CD4-positive, alpha-beta T cell treated with Interleukin-1 beta for 1 hour (primary cell): ENCODE results near the gene PRR5L.
A peak's percentile ranks its signal among the peaks of the same experiment; 100 is the strongest.

ENCODE experiments used
- DNase-seq, 2 donors: peaks; one replicate each; pipeline ENCODE4 v3.0.0-alpha.2; 2020 to 2022

PRR5L gene, protein sequence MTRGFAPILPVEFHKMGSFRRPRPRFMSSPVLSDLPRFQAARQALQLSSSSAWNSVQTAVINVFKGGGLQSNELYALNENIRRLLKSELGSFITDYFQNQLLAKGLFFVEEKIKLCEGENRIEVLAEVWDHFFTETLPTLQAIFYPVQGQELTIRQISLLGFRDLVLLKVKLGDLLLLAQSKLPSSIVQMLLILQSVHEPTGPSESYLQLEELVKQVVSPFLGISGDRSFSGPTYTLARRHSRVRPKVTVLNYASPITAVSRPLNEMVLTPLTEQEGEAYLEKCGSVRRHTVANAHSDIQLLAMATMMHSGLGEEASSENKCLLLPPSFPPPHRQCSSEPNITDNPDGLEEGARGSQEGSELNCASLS

DNA sequence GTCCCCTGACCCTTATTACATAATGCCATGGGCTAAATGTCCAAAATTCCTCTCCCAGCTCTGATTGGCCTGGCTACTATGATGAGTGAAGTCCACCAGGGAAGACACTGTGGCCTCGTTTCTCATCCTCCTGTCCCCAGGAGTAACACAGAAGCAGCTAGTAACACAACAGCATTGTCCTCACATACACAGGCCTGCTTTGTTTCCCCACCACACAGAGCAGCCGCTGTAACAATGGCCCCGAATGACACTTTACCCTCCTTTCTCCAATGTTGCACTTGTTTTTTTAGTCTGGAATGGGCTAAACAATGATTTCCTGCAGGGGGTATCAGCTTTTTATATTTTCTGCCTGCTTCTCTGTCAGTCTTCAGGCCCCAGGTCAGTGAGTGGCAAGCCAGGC, at the start of gene PRR5L:
TSS of gene PRR5L (plus strand) at position 363 of the 400 bp plus-strand sequence. CDS start 104,834 bp downstream, outside the sequence.
- DNase-seq: no peak

GRCh38 chr11:36247493-36247892, 48.6 kb upstream of the PRR5L start:
- DNase-seq: no peak

GRCh38 chr11:36248436-36248835, 47.7 kb upstream of the PRR5L start:
- DNase-seq: no peak

- DNase-seq: no peak
These were observed 46.8 kb upstream of the PRR5L start for GRCh38 chr11:36249246-36249645.

GRCh38 chr11:36251823-36252222, 44.3 kb upstream of the PRR5L start:
- DNase-seq: no peak

- DNase-seq: no peak
These were observed 42.9 kb upstream of the PRR5L start for GRCh38 chr11:36253238-36253637.

DNA sequence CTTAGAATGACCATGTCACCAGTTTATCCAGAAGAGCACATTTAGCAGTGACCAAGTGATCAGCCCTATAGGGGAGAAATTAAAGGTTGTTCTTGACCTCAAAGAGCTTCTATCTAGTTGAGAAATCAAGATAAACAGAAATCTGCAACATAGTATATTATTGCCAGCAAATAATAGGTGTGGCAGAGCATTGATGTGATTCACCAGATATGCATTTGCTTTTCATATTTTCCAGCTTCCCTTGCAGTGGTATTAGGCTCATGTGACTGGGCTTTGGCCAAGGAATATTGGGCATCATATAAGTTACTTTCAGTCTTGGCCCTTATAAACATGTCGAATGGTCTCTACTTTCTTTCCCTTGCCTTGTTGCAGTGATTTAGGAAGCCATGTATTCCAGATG, 41.4 kb upstream of the PRR5L start:
- DNase-seq: no peak

GRCh38 chr11:36257351-36257750, 38.7 kb upstream of the PRR5L start:
- no peak for DNase-seq

DNA sequence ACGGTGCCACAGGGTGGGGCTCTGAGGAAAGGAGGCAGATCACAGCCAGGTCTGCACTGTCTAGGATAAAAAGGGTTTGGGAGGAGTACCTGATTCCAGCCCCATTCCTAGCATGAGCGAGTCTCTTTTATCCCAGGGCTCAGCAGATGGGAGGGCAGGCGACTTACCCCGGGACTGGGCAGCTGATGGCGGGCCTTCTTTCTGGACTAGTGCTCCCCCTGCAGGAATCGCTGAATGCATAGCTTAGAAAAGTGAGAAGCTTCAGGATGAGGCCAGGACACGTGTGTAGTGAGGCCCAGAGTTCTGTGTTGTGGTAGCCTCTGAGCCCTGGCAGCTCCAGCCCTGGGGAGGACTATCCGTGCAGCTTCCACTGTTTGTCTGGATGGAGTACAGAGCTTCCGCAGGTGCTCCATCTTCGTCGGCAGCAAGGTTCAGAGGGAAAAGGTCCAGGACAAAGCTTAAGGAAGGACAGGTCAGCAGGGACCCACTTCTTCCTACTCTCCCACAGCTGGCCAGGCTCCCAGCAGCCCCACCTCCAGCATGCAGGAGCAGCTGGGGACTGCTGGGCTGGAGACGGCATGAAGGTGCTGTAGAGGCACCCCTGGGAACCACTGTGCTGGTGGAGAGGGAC, 37.2 kb upstream of the PRR5L start:
- DNase-seq: peak in 1 of 2 donors; percentile 9

GRCh38 chr11:36261094-36261493, 35.0 kb upstream of the PRR5L start:
- no peak for DNase-seq

DNA sequence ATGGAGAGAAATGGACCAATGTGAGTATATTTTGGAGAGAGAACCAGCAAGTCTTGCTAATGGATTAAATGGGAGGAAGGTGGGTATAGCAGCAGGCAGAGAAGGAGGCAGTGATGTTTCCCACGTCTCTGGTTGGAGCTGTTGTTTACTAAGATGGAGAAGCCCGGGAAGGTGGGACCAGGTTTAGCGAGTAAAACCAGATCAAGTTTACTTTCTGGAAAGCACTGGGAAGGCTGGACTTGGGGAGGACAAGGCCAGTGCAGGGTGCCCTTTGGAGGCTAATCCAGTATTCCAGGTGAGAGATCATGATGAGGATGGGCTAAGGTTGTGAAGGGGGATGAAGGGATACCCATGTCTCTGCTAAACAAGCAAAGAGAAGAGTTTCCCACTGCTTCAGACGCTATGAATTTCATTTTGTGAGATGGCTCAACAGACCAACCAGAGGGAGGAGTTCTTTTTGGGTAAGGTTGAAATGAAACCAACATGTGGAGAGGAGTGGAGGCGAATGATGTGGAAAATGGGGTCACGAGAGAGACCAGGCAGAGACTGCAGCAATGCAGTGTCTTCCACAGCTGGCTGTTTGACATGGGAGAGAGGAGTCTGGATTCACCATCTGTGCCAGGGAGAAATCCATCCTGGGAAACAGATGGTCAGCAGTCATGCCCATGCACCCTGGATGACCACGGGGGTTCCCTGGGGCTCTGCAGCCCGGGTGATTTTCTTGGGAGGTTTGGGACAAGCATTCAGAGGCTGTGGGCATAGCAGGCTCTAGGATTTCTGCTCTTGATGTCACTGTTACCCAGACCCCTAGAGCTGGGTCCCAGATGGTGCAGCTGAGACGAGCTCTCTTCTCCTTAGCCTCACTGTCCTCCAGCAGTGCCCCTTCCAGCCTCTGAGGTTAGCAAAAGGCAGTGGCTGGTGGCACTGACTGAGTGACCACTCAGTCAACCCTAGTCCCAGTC, 31.8 kb upstream of the PRR5L start:
- DNase-seq: no peak

DNA sequence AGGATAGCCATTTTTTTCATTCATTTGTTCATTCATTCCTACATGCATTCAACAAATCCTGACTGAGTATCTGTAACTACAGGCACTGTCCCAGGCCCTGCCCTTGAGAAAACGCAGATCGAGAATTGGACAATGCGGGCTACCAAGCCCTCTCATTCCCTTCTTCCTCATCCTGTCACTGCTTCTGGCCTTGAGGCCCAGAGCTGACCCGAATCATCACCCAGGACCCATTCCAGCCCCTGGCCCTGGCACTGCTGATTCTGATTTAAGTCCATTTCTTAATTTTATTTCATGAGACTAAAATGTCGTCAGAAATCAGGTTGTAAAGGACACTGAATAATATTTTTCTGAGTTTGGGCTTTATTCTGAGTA, 31.1 kb upstream of the PRR5L start:
- DNase-seq: no peak

- peak; percentile 35 to 36 for DNase-seq
These were observed 30.1 kb upstream of the PRR5L start for GRCh38 chr11:36265793-36266628.

DNA sequence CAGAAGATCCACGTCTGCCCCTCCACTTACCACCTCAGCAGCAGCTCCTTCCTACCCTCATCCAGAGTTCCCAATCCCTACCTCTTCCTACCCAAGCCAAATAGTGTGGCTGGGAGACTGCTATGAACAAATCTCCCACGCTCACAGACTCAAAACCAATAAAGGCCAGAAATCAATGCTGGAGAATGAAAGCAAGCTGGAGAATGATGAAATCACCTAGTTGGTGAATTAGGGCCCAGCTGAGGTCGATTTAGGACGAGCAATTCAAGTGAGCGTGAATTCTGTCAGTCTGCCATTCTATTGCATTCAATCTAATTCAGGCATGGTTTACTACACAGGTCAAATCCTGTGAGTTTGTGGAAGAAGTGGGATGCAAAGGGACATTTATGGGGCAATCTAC, 29.3 kb upstream of the PRR5L start:
- no peak for DNase-seq

GRCh38 chr11:36268337-36268985, 27.6 kb upstream of the PRR5L start:
- no peak for DNase-seq

DNA sequence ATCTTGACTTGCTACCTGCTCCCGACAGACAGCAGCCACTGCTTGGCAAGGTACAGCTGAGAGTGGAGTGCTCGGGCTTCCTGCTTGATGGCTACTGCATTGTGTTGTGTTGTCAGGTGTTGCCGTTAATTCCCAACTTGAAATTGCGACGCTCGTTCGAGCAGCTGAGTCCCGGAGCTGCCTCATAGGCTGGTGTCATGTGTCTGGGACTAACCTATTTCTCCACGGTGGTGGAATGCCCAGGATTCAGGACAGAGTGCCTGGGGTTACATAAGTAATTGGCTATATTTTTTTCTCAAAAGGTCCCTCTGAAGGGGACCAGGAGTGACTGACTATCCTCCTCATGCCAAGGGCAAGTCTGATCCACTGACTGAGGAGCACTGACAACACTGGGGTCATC, 25.4 kb upstream of the PRR5L start:
- no peak for DNase-seq

DNA sequence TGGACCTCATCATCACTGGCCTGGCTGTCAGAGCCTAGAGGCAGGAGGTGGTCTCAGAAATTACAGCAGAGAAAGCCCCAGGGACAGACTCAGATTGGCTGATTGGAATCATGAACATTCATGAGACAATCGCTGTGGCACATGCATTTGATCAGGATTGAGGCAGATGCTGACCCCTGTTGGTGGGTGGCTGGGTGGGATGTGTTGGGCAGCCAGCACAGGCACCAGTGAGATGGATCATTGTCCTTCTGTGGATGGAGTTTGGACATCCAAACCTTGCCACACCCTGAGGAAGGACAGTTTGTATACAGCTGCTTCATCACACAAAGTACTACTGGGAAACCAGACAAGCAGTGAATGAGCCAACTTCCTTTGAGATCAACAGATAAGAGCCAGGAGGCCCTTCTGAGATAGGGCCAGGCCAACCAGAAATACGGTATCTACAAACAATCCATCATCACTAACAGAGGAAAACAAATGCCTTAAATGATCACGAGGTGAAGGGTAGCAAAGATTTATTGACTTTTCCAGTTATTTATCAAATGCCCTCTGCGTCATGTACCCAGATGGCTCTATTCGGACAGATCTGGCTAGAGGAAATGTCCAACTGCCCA, 24.2 kb upstream of the PRR5L start:
- DNase-seq: no peak

- DNase-seq: no peak
These were observed 23.0 kb upstream of the PRR5L start for GRCh38 chr11:36273110-36273509.

GRCh38 chr11:36274414-36274813, 21.7 kb upstream of the PRR5L start:
- no peak for DNase-seq

GRCh38 chr11:36278531-36279282, 17.4 kb upstream of the PRR5L start:
- DNase-seq: no peak

GRCh38 chr11:36280531-36280930, 15.6 kb upstream of the PRR5L start:
- no peak for DNase-seq
